ENCODE measurements around the gene EFNA3.

- TF ChIP-seq POLR2A (IDR thresholded peaks at IDR 0.05), result no peak
- TF ChIP-seq CTCF (IDR thresholded peaks at IDR 0.05), result no peak
- no peak for TF ChIP-seq POLR2AphosphoS5 (IDR thresholded peaks at IDR 0.05)
These were observed 51.8 kb downstream of the EFNA3 start for GRCh38 chr1:155130272-155131006.

Measured in suprapubic skin (tissue), 4 donors.